ENCODE measurements around the gene LCMT1.
"Not testable (repeated sequence)": the region's sequence is repeated elsewhere in the genome, so short reads cannot be mapped to it uniquely, and the experiment has no call there.

The LCMT1 gene

GRCh38 chr16:25111403-25112166 is at the start of gene LCMT1:
TSS of gene LCMT1 (plus strand) at chr16:25111742. CDS start at chr16:25111884, 142 bp downstream.
- peak; percentile 99 for DNase-seq

DNA sequence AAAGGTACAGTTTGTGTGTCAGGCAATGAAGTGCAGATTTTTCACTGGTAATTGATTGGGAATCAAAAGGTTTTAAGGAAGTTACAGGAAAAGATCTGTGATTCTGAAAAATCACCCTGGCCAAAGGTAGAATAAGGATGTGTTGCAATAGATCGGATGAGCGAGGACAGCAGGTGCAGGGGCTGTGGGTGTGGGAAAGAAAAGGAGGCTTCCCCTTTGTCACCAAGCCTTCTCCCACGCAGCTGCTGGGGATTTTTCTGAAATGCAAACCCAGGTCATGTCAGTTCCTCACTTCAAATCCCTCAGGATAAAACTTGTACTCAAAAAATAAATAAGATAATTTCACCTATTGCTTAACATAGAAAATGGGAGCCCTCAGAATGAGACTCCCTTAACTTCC is 48.4 kb upstream of the LCMT1 start:
- no peak for DNase-seq

GRCh38 chr16:25063865-25064264 is 47.7 kb upstream of the LCMT1 start:
- no peak for DNase-seq

DNA sequence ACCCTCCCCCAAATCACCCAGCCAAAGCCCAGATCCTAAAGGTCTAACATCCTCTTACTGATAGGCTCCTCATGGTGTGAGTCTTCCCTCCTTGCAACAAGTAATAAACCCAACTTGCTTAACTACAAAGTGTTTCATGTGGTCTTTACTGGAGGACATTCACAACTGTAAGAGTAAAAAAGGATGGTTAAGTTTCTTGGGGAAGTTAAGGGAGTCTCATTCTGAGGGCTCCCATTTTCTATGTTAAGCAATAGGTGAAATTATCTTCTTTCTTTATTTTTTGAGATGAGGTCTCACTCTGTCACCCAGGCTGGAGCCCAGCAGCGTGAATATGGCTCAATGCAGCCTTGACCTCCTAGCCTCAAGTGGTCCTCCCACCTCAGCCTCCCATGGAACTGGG is 47.3 kb upstream of the LCMT1 start:
- DNase-seq: not testable (repeated sequence)

DNA sequence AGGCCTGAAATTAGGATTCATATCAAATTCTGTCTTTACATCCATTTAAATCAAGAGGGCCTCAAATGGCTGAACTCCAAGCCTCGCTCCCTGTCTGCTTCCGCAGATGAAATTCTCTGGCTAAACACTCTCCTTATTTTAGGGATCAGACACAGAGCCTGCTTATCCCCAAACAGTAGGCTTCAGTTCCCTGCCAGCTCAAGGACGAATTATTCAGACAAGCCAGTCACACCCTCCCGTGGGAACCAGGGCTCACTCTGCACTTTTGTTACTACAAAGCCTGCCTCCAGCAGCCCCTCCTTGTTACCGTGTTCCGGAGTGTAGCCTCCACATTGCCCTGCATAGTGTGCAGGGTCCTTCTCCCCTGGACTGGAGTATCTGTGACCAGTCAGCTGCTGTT is 46.6 kb upstream of the LCMT1 start:
- DNase-seq: no peak

DNA sequence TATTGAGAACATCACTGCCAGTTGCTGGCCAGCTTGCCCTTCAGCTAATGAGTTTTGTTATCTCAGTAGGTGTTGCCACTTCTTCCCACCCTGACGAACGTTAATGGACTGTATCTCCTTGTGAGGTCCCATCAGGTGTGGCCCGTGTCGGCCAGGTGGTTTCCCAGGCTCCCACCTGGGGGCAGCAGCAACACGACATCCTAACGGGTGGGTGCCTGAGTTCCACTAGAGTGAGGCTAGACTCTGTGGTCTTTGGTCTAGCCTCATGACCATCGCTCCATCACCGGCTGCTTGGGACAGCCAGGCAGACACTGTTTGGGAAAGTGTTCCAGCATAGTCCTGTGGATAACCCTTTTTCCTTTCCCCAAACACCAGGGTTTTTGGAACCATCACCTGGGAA is 45.6 kb upstream of the LCMT1 start:
- DNase-seq: no peak

DNA sequence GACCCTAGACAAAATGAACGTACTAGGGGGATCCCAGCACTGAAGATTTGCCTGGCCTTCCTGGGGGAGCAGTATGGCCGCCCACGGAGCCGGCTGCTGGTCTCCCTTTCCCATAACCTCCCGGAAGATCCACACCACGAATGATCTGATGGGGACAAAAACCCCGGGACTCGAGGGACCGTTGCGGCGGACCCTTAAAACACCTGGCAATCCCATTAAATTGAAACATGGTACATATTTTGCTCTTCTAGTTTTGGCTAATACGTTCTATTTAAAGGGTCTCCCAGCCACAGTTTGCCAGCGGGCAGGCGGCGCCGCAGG is 45.2 kb upstream of the LCMT1 start:
- no peak for DNase-seq

- DNase-seq: peak; percentile 92
Observed at GRCh38 chr16:25066747-25067631, 44.6 kb upstream of the LCMT1 start.

- DNase-seq: no peak
Observed at GRCh38 chr16:25073854-25074253, 37.7 kb upstream of the LCMT1 start.

- DNase-seq: no peak
Observed at GRCh38 chr16:25078386-25078978, 33.1 kb upstream of the LCMT1 start.

DNA sequence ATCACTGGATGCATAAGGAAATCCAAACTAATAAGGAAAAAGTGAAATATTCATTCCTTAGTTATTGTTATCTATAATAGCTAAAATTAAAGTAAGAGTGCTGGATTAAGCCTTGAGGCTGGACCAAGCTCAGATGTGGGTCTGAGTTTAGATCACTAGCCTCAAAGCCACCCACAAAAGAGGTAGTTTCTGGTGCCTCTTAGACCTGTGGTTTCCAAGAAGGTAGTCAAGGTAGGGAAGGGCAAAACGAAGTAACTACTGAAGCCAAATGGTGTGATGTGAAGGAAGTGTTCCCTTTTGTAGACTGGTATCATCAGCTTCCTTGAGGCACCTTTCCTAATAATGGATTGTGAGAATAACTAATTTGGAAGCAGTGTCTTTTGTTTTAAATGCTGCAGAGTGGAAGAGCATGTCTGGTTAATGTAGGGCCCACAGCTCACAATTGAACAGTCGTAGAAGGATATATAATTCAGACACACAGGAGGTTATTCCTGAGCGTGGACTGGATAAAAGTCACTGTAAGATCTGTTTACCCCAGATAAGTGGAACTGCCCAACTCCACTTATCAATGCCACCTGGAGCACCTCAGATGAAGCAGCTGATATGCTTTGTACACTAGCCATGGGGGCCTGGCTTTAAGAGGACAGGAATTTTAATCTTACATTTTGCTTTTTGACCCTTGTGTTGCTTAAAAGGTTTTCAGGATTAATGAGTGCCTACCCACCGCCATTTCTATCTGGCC is 31.7 kb upstream of the LCMT1 start:
- DNase-seq: peak; percentile 60

DNA sequence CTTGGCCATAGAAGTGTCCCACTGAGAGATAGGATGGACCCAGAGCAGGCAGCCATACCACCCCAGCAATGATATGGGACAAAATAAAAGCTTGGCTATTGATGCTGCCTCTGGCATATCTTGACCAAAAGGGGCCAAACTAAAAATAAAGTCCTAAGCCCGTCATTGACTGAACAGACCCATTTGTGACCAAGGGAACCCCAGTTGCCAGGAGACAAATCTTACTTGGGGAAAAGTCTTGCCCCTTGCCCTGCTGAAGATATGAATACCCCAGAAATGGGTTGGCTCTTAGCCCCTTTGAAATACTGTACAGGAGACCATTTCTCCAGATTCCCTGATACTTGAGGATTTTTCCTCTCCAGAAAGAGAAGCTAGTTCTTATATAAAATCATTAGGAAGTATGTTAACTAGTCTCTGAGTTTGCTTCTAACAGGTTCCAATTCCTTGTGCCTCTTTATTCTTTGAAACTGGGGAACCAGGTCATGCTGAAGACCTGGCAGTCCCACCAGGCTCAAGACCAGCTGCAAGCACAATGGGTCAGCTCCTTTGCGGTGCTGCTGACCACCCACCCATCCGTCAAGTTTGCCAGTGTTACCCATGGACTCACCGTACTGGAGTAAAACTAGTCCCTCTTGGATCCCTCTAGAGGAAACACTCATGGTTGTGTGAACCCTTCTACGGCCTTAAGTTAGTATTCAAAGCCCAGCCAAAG is 31.0 kb upstream of the LCMT1 start:
- DNase-seq: no peak

DNA sequence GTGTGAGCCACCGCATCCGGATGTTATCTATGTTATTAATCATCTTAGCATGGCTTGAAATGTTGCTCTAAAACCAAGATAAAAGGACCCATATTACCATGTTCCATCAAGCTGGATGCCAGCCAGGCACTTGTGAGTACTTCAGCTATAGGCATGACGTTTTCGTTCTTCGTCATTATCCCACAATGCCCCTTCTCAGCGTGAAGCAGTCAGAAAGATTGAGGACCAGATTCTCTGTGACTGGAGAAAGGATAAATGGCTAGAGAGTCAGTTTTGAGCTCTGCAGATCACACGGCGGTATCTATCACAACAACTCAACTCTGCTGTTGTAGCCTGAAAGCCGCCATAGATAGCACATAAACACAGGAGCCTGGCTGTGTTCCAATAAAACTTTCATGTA is 29.8 kb upstream of the LCMT1 start:
- no peak for DNase-seq

DNA sequence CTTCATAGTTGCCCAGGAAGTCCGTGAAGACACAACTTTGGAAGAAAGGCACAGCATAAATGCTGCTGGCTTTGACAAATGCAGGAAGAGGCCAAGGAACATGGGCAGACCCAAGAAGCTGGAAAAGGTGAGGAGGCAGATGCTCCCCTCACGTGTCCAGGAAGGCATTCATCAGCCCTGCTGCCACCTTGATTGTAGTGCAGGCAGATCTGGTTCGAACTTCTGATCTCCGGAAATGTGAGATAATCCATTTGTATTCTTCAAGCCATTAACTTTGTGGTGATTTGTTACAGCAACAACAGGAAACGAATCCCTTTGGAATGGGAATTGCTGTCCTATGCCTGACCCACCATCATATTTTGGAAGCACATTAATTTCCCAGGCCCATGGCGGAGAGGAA is 28.5 kb upstream of the LCMT1 start:
- DNase-seq: no peak

GRCh38 chr16:25083701-25084100 is 27.8 kb upstream of the LCMT1 start:
- DNase-seq: no peak

DNA sequence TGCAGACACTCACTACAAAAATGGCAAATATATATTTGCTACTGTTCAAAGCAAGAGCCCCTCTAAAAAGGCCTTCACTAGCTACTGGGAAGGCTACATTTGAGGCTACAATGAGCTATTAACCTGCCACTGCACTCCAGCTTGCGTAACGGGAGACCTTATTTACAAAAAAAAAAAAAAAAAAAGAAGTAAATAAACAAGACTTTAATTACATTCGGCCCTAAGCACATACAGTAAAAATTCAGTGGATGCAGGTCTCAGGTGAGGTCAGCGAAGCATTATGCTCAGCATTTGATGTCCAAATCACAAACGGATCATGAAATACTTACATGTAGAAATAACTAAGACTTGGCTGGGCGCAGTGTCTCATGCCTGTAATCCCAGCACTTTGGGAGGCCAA is 26.7 kb upstream of the LCMT1 start:
- DNase-seq: no peak

DNA sequence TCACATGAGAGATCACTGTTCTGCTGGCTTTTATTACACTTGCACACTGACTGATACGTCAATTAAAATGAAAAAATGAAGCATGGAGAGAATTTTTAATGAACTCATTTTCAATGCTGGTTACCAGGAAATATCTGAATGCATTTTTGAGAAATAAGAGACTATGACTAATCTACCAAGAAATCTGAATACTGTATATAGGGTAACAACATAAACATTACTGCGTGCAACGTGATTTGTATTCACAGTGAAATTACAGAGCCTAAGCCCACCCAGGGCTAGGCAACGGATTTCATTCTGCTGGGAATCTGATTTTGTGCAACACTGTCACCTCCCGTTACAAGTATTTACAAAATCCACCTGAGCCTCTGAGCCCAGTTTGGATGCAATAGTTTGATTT is 23.8 kb upstream of the LCMT1 start:
- DNase-seq: no peak

- DNase-seq: no peak
Observed at GRCh38 chr16:25089351-25089750, 22.2 kb upstream of the LCMT1 start.

DNA sequence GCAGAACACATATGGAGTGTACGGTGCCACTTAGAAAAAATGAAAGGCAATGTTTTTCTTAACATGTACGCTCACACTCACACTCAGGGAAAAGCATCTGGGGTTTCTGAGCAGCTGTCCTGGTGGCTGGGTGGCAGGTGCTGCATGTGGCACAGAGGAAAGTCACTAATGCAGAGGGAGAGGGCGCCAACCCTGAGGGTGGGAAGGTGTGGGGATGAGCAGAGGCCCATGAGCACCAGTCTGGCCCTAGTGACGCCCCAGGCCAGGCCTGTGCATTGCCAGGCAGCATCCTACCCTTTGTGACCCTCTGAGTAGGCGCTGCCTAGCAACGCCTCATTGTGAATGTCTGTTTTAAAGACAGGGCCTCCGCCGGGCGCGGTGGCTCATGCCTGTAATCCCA is 19.1 kb upstream of the LCMT1 start:
- peak; percentile 9 for DNase-seq

DNA sequence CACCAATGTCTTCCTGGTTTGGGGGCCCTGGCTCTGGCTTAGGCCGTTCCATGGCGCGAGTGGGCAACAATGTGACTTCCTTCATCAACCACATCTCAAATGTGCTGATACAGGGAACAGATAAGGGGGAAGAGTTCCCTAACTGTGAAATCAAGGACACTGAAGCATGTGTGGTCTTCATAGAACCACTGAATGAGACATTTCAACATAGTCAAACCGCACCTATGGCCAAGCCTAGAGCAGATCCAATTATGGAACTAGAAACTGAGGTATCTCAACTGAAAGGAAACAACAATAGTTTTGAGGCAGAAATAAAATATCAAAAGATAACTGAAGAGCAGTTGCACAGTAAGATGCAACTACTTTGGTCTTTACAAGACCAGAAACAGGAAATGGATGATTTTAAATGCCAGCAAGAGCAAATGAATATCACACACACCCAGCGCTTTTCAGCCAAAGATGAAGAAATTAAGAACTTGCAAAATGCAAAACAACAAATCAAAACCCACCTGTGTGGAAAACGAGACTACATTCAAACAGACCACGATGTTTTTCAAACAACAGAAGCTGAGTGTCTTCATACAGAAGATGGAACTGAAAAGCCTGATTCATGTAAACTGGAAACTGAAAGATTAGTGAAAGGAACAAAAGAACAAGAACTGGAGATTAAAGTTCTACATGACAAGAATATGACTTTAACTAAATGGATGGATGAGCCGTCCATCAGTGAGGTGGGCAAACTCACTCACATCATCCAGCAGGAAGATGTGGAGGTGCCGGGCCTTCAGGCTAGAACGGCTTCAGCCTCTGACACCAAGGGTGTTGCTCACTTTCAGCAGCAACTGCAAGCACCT is 18.1 kb upstream of the LCMT1 start:
- DNase-seq: peak; percentile 93

GRCh38 chr16:25094596-25094995 is 16.9 kb upstream of the LCMT1 start:
- DNase-seq: no peak

DNA sequence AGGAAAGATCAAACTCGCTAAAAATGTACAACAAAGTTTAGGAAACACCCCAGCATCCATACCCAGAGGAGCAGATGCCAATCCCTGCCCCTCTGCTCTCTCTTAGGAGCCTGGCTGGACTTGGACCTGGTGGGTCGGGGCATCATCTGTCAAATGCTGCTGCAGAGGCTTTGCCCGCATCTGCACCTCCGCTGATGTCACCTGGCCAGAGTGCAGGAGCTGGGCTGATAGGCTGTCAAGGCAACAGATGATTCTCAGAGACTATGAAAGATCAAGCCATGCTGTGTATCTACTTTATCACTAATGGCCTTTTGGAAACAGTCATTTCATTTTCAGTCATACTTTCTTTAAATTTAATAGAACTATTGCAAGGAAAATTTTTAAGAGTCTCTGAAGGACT is 15.9 kb upstream of the LCMT1 start:
- no peak for DNase-seq

Measured in hematopoietic multipotent progenitor cell treated with erythropoietin and hydrocortisone succinate and interleukin-3 and kit ligand, for 4 days (in vitro differentiated cells).